Endometrial microvascular endothelial cells (primary cell): ENCODE results near the gene FOXN3. TPM values are rescaled to one million over a fixed set of nuclear protein-coding genes. Genes with fewer than 3 reads are reported as not detected.

Source experiments
- in situ Hi-C: cut with HindIII; loops from 2 replicates; pipeline ENCODE4 v1.10.0; 2017; ENCODE audit warnings: low sequenced_read_pairs, low pct_unique_long_range_greater_than_20kb; ENCODE audit errors: inconsistent ontology term
- total RNA-seq: library from RNA; depleted of rRNA; stranded (reverse); fragments of >200 nt; gene quantifications from one replicate; pipeline ENCODE4 v1.2.3, GENCODE V29; 2015; ENCODE audit errors: inconsistent ontology term

Gene FOXN3
- total RNA-seq, 1 donor from 2014 or later = 49.3 TPM

DNA sequence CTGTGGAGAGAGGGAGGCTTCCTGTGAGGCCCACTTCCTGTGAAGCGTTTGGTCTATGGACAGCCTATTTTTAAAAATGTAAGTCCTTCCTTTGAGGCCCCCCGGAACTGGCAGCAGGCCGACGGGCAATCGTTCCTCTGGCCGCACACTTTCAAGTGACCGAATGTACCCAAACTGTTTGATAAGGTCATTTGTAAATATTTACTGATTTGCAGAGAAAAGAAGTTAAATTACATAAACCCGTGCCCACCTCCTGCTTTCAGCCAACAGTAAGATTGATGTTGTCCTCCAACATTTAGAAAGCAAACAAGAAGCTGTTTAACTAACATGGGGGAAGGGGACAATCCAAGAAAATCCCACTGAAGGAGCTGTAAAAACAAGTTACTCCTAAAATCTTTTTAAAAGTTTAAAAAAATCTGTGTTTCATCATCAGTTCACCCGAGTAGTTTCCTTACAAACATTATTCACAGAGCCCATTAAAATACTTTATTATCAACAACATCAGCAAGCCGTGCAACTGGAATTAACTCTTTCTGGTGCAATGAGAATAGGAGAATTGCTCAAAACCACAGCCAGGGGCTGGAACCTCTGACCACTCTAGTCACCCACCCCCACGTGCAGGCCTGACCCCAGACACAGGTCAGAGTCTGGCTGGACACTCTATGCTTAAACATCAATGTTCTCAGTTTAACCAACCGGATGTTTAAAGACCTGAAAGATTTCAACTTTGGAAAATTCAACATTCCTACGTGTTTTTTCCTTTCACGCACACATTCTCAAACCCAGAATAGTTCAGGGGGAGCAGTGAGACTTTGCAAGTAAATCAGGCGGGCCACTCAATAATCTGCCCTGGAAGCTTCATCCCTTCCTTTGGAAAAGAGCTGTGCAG lies 65.3 kb downstream of the FOXN3 start:
- in situ Hi-C loops = no loop called here

- in situ Hi-C loops = no loop called here
These were observed 65.9 kb downstream of the FOXN3 start for GRCh38 chr14:89351221-89351515.

DNA sequence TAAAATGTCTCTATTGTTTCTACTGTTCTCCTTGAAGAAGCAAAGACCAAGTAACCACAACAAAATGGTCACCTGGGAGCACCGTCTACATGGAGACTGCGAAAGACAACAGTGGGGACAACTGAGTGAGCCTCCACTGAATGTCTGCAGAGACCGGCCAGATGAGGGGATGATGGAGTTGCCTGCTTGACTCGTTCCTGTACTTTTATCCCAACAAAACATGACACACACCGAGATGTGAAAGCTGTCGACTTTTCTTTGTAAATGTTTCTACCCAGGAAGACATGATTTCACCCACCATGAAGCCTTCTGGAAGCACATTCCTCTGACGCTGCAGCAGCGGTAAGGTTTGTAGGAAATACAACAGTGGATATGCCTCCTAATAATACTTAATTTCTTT lies 66.9 kb downstream of the FOXN3 start:
- in situ Hi-C loops = no loop called here

DNA sequence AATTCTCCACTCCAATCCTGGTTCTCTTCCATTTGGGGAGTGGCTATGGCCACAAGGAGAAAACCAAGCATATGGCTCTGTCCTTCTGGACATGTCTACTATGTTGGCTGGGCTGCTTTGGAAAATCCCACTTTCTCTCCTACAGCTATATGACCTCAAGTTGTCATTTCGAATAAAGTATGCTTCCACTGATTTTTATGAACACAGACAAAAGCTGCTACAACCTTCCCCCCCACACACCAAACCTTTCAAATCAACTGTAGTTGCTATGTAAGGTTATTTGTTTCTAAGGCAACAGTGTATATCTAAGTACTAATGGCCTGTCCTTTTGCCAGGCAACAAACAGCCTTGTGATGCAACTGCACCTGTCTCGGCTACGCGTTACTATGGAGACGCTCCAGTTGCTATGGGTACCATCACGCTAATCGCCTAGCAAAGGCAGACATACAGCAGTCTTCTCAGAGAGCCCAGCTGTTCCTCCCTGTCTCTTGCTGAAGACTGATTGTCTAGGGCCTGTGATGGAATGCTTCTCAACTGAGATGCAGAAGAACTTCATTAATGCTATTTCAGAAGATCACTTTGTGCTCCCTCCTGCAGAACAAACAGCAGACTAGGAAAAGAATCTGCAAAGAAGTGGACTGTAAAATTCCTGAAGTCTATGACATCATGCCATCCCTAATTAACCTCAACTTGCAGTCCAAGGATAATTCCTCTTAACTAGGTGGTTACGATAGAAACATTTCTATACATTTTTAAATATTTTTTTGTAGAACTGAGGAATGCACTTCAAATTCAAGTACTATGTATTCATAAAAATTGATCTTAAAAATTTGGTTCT lies 67.6 kb downstream of the FOXN3 start:
- in situ Hi-C loops = no loop called here

GRCh38 chr14:89348722-89349121 lies 68.3 kb downstream of the FOXN3 start:
- in situ Hi-C loops = no loop called here

DNA sequence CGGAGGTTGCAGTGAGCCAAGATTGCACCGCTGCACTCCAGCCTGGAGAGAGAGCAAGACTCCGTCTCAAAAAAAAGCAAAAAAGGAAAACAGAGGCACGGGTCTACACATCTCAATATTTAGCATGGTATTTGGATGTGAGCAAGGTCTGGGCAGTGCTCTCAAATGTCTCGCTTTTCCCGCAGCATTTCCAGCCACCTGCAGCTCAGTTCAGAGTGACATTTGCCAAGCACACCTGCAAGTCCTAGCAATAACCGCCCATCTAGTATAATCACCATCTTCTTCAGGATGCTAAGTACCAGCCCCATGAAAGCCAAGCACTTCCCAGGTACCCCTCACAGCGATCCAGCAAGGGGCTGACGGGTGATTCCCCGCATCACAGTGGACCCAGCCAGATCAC lies 69.1 kb downstream of the FOXN3 start:
- in situ Hi-C loops = no loop called here

GRCh38 chr14:89344920-89345254 lies 72.1 kb downstream of the FOXN3 start:
- in situ Hi-C loops = no loop called here

- in situ Hi-C loops = no loop called here
These were observed 73.7 kb downstream of the FOXN3 start for GRCh38 chr14:89343356-89343755.

- in situ Hi-C loops = no loop called here
These were observed 75.0 kb downstream of the FOXN3 start for GRCh38 chr14:89342049-89342448.

GRCh38 chr14:89340200-89341181 lies 76.5 kb downstream of the FOXN3 start:
- in situ Hi-C loops = no loop called here

GRCh38 chr14:89339579-89339978 lies 77.5 kb downstream of the FOXN3 start:
- in situ Hi-C loops = no loop called here

DNA sequence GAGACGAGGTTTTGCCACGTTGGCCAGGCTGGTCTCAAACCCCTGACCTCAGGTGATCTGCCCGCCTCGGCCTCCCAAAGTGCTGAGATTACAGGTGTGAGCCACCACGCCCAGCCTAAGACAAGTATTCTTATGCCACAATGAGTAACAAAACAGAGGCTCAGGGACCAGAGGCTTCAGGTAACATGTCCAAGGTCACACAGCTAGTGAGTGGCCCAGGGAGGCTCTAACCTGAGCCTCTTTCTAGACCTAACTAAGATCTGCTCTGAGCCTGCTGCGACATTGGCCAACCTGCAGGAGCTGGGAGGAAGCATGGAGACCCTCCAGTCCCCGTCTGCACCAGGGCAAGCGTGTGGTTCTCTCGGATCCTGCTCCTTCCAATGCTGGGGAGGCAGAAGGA lies 77.9 kb downstream of the FOXN3 start:
- in situ Hi-C loops = no loop called here

GRCh38 chr14:89336338-89336737 lies 80.7 kb downstream of the FOXN3 start:
- in situ Hi-C loops = no loop called here

- in situ Hi-C loops = no loop called here
These were observed 85.0 kb downstream of the FOXN3 start for GRCh38 chr14:89332031-89332430.

GRCh38 chr14:89331398-89331797 lies 85.6 kb downstream of the FOXN3 start:
- in situ Hi-C loops = no loop called here

DNA sequence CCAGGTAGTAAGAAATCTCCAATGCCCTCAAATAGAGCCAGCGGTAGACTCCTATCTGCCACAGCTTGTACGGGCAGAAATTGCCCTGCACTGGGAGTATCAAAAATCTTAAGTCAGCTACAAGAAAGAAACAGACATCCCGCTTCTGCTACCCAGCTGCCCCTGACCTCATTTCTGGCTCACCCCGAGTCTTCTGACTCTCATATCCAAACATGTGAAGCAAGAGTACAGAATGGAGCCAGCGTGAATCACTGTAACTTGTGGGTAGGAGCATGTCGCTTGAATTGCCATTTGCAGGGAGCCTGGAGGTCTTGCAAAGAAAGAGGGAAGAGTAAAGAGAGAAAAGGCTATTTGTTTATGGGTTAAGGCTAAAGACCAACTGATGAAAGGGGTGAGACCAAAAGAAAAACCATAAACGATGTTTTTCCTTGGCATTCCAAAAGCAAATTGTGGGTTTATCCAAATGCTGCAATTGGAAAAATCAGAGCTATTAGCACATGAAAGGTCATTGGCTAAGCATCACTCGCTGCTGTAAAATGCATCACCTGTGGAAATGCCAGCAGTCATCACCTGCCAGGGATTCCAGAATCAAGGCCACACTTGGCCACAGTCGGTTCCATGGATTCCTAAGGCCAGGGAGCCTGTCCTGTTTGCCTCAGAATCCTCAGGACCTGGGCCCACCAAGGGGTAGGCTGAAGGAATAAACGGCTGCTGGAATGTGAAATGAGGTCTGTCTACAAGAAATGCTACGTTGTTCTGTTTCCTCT lies 86.6 kb downstream of the FOXN3 start:
- in situ Hi-C loops = no loop called here

GRCh38 chr14:89327771-89328212 lies 89.2 kb downstream of the FOXN3 start:
- in situ Hi-C loops = no loop called here

GRCh38 chr14:89325959-89326358 lies 91.1 kb downstream of the FOXN3 start:
- in situ Hi-C loops = no loop called here
